Measurements from ENCODE around the gene CPB2.

DNA sequence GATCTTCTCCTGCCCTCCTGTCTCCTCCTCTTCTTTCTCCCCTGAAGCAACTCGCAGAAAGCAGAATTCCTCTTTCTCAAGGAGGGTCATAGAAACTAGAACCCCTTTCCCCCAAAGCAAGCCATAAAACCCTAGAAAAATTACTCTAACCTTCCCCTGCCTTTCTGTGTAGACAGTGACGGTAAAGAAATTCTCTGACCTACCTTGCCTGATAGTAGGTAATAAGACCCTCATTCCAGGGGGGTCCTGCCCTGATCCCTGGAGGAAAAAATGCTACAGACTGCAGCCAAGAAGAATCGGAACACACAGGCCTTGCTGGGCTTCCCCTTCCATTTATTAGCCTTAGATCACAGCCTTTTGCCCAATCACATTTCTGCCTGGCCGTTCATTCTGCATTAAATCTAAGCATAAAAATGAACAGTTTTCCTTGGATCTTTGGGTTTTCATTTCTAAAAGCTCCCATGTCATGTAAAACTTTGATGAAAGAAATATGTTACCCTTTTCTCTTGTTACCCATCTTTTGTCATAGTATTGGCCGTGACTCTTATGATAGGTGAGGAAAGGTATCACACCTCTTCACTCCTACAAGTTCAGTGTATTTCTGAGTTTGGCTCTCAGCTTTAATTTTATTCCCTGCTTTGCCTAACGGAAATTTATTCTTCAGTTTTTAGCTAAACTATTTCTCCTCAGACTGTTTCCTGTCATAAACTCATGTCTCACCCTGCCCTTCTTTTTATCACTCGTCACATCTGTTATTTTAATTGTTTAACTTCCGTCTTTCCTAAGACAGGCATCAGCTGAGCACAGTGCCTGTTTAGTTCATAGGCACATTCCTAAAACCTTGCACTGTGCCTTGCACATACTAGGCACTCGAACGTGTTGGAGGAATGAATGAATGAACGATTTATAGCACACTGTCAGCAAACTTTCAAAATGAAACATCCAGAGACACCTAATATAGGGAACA, 20.4 kb upstream of the CPB2 start:
- TF ChIP-seq, protein P1, sequence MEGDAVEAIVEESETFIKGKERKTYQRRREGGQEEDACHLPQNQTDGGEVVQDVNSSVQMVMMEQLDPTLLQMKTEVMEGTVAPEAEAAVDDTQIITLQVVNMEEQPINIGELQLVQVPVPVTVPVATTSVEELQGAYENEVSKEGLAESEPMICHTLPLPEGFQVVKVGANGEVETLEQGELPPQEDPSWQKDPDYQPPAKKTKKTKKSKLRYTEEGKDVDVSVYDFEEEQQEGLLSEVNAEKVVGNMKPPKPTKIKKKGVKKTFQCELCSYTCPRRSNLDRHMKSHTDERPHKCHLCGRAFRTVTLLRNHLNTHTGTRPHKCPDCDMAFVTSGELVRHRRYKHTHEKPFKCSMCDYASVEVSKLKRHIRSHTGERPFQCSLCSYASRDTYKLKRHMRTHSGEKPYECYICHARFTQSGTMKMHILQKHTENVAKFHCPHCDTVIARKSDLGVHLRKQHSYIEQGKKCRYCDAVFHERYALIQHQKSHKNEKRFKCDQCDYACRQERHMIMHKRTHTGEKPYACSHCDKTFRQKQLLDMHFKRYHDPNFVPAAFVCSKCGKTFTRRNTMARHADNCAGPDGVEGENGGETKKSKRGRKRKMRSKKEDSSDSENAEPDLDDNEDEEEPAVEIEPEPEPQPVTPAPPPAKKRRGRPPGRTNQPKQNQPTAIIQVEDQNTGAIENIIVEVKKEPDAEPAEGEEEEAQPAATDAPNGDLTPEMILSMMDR (IDR thresholded peaks at IDR 0.05), result no peak
- TF ChIP-seq POLR2A (IDR thresholded peaks at IDR 0.05), result no peak
